Measurements from ENCODE around the gene MALSU1.

Gene MALSU1

DNA sequence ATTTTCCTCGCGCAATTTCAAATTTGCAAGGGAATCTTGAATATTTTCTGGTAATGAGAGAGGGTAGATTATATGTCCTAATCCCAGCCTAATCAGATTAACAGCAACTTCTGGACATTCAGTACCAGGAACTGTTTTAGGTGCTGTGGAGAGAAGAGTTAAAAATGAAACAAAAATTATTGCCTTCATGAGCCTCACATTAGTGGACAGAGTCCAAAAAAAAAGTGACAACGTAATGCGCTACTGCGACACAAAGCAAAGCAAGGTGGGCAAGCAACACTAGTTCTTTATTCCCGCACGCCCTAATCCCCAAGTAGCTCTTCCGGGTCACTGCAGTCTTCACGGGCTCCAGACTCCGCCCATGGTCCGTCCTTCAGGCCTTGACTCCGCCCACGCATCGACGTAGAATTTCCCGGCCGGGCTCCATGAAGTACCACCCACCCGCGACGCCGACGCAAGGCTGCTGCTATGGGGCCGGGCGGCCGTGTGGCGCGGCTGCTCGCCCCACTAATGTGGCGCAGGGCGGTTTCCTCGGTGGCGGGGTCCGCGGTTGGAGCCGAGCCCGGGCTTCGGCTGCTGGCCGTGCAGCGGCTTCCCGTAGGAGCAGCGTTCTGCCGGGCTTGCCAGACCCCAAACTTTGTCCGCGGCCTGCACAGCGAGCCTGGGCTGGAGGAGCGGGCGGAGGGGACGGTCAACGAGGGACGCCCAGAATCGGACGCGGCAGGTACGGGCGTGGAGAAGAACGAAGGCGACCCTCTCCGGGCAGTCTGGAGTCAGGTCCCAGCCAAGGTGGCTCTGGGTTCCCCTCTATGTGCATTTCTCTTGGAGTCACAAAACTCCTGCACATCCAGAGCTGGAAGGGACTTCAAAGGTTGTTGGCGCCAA, at the start of gene MALSU1:
Gene MALSU1, plus strand, starts transcription at position 455 of the 885 bp plus-strand sequence. Its CDS starts 14 bp downstream, at position 469.
- DNase-seq (ENCODE audit: low read depth), result peak; percentile 96

DNA sequence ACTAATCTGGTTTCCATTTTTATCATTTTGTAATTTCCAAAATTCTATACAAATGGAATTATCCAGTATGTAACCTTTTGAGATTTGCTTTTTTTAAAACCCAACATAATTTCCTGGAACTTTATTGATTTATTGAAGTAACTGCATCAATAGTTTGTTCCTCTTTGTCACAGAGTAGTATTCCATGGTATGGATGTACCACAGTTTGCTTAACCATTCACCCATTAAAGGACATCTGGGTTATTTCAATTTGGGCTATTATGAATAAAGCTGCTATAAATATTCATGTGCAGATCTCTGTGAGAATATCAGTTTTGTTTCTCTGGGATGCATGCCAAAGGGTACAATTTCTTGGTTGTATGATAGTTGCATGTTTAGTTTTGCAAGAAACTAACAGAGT, 49.7 kb upstream of the MALSU1 start:
- DNase-seq (ENCODE audit: low read depth), result no peak

- DNase-seq (ENCODE audit: low read depth), result no peak
Measured at GRCh38 chr7:23254051-23254681, 45.0 kb upstream of the MALSU1 start.

GRCh38 chr7:23256731-23257130, 42.4 kb upstream of the MALSU1 start:
- DNase-seq (ENCODE audit: low read depth), result no peak

DNA sequence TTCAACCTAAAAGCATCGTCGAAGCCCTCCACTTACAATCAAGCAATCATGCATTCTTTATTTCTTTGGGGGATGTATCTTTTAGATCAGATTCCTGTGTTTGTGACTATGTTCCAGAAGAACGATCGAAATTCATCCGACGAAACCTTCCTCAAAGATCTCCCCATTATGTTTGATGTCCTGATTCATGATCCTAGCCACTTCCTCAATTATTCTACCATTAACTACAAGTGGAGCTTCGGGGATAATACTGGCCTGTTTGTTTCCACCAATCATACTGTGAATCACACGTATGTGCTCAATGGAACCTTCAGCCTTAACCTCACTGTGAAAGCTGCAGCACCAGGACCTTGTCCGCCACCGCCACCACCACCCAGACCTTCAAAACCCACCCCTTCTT, 38.8 kb upstream of the MALSU1 start:
- no peak for DNase-seq (ENCODE audit: low read depth)

- peak; percentile 72 for DNase-seq (ENCODE audit: low read depth)
Measured at GRCh38 chr7:23261843-23262452, 37.2 kb upstream of the MALSU1 start.

DNA sequence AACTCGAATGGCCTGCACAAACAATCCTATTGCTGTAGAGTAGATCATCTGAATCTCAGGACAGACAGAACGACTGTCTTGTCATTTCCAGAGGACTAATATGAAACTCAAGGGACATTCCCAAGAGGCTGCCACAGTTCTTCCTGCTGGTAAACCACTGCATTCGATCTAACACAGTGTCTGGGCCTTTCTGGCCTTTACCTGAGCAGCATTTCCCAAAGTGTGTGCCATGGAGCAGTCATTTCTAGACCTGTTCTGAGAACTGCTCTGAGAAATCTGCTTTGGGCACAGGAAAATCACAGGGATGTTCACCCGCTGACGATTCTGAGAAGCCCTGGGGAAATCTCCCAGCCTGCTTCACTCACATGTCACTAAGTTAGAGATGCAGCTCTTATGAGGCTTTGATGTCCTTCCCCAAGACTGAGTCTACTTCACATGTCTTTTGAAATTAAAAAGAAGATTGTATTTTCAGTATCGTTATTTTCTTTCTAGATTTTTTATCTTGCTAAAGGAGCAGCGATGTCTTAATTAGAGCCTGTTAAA, 34.2 kb upstream of the MALSU1 start:
- DNase-seq (ENCODE audit: low read depth), result no peak

GRCh38 chr7:23266918-23267317, 32.2 kb upstream of the MALSU1 start:
- no peak for DNase-seq (ENCODE audit: low read depth)

GRCh38 chr7:23267357-23267756, 31.8 kb upstream of the MALSU1 start:
- no peak for DNase-seq (ENCODE audit: low read depth)

DNA sequence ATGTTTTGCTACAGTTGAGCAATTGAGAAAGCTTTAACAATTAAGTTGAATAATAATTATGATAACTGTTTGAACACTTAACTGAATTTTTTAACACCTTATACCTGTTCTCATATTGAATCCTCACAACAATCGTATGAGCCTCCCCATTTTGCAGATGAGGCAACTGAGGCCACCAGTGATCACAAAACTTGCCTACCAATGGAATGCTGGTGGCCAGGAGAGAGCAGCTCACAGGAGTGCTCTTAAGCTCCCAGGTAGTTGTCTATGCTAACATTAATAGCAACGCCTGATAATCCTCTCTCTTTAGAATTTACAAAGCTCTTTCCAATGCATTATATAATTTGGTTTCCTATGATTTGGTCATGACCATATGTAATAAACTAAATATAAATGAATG, 31.0 kb upstream of the MALSU1 start:
- DNase-seq (ENCODE audit: low read depth), result no peak

GRCh38 chr7:23268746-23269145, 30.4 kb upstream of the MALSU1 start:
- peak; percentile 3 for DNase-seq (ENCODE audit: low read depth)

GRCh38 chr7:23272275-23272674, 26.9 kb upstream of the MALSU1 start:
- DNase-seq (ENCODE audit: low read depth), result no peak

DNA sequence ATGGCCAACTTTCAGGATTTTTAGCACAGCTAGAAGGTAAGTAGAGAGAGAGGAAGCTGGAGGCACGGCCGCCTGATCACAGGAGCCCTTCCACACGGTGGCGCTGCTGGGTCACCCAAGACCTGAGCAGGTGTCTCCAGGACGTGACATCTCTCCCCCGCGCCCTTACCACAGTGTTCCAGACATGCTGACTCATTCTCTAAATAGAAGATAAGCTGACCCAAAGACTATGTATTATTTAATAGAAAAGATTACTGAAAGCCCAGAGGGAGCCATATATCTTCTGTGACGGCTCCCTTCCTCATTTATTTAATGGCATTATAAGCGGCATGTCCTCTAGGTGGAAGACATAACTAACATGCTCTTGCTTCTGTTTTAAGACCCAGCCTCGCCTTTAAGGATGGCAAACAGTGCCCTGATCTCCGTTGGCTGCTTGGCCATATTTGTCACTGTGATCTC, 26.0 kb upstream of the MALSU1 start:
- peak; percentile 79 for DNase-seq (ENCODE audit: low read depth)

DNA sequence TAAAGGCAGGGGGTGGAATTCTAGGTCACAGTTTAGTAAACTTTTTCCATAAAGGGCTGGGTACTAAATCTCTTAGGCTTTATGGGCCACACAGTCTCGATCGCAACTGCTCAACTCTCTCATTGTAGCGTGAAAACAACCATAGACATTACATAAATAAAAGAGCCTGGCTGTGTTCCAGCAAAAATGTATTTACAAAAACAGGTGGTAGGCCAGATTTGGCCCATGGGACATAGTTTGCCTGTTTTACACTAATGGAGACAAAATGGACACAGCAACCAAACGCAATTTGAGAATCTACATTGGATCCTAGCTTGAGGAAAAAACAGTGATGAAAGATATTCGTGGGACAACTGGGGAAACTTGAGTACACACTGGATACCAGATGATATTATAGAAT, 23.2 kb upstream of the MALSU1 start:
- DNase-seq (ENCODE audit: low read depth), result no peak

DNA sequence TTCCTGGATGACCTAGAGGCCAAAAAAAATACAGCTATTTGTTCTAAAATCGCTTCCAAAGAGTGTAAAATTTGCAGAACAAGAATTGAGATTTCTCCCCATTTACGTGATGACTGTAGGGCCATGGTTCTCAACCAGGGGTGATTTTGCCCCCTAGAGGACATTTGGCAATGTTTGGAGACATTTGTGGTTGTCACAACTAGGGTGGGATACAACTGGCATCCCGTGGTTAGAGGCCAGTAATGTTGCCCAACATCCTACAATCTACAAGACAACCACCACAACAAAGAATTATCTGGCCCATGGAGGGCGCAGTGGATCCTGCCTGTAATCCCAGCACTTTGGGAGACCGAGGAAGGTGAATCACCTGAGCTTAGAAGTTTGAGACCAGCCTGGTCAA, 22.8 kb upstream of the MALSU1 start:
- DNase-seq (ENCODE audit: low read depth), result no peak

DNA sequence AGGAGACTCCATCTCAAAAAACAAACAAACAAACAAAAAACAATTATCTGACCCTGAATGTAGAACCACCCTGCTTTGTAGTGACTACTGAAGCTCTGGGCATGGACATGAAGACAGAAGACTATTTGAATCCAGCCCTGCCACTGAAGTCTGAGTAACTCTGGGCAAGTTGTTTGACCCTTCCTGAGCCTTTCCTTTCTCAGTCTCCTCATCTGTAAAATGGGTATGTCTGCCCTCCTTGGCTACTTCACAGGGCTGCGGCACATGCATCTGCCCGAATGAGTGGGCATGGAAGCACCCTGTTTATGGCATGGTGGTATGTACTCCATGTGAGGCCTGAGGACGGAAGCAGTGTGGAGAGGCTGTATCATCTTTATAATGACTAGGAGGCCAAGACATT, 22.2 kb upstream of the MALSU1 start:
- no peak for DNase-seq (ENCODE audit: low read depth)

- DNase-seq (ENCODE audit: low read depth), result peak; percentile 71
Measured at GRCh38 chr7:23277359-23277989, 21.7 kb upstream of the MALSU1 start.

DNA sequence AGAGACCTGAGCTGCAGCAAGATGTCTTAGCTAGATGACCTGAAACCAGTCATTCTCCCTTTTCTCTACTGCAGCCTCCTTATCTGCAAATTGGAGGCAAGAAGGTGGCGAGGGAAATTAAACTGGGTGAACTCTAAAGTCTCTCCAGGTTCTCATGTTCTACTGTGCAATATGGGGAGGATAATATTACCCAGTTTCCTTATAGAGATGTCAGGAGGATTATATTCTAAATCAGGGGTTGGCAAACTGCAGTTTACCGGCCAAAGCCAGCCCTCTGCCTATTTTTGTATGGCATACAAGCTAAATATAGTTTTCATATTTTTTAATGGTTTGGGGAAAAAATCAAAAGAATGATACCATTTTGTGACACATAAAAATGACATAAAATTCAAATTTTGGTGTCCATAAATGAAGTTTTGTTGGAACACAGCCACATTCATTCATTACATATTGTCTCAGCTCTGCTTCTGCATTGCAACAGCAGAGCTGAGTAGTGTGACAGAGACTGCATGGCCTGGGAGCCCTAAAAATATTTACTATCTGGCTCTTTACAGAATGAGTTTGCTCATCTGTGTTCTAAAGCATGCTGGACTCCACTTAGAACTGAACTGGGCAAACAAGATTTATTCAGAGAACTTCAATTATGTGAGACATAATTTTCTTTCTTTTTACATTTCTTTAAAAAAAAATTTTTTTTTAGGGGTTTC, 19.2 kb upstream of the MALSU1 start:
- no peak for DNase-seq (ENCODE audit: low read depth)

DNA sequence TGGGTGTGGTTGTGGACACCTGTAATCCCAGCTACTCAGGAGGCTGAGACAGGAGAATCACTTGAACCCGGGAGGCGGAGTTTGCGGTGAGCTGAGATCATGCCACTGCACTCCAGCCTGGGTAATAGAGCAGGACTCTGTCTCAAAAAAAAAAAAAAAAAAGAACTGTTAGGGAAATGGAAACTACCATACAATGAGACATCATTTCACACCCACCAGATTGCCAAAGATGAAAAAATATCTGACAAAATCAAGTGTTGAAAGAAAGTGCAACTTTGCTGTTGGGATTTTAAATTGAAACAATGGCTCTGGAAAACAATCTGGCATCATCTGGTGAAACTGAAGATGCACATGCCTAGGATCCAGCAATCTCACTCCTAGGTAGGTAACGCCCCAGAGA, 16.1 kb upstream of the MALSU1 start:
- DNase-seq (ENCODE audit: low read depth), result no peak

- no peak for DNase-seq (ENCODE audit: low read depth)
Measured at GRCh38 chr7:23284871-23285270, 14.3 kb upstream of the MALSU1 start.
